ENCODE measurements around the gene PRM1. TPM values are rescaled to one million over a fixed set of nuclear protein-coding genes. Genes with fewer than 3 reads are reported as not detected.

Gene PRM1
- total RNA-seq, 2 donors from 2014 or later: not detected

DNA sequence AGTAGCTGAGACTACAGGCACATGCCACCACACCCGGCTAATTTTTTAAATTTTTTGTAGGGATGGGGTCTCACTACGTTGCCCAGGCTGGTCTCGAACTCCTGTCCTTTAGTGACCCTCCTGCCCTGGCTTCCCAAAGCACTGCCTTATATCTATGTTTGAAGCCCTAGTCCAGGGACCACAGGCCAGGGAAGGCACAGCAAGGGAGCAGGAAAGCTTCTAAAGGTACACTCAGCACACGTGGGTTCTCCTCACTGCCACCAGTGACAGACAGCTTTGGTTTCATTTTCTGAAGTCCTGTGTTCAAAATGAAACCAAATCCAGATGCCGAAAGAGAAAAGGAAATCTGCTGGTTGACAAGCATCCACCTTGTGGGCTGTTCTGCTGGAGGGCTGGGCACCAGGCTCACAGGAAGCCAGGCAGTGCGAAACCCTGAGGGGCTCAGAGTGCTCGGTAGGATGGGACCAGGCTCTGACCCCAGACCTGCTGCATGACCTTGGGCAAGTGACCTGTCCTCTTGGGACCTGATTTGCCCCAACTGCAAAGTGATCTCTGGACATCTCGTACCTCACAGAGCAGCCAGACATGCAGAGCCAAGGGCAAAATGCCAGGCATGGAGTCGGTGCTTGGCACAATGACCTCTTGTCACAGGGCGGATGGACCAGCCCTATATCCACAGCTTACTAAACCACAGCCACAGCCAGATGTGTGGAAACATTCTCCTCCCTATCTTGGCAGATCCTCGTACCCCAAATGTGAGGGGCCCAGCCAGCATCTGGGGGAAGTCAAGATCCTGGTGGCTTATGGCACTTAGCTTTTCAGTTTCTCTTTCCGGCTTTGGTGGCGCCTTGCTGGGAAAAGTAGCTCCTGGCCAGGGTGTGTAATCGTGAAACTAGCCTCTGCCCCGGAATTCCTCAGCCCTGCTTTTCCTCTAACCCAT lies 22.3 kb downstream of the PRM1 start:
- DNase-seq: peak; percentile 71
- ATAC-seq: no peak
- intact Hi-C loops (cut with DNase I): loop anchor here (5.0 to 10.0 kb wide), 4 partner anchors 84 to 287 kb away; no protein-coding TSS in a partner anchor

- intact Hi-C loops (cut with DNase I): loop anchor here (2.0 to 10.0 kb wide), 6 partner anchors 83 to 287 kb away; no protein-coding TSS in a partner anchor
- DNase-seq: peak; percentile 79
- ATAC-seq: peak; percentile 50 to 72
These were observed 23.8 kb downstream of the PRM1 start for GRCh38 chr16:11257131-11257938.

DNA sequence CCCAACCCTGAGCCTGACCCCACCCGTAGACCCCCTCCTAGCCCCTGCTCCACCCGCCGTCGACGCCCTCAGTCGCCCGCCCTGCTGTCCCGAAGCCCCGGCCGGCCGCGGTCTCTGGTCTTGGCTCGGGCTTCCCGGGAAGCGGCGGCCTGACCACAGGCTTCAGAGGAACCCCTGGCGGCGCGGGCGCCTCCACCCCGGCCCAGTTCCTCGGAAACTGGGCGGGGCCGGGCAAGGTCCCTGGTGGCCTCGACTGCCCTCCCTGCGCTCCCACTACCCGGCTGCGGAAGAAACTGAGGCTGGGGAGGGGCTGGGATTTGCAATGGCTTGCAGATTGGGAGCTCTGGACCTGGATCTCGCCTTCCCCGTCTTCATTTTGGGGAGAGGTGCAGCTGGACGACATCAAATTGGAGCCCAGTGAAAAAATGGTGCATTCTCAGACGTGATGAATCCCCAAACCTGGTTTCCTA lies 24.4 kb downstream of the PRM1 start:
- DNase-seq (peak; percentile 68), ATAC-seq (peak; percentile 38 to 58)
- intact Hi-C loops (cut with DNase I): loop anchor here (2.0 to 10.0 kb wide), 6 partner anchors 82 to 286 kb away; no protein-coding TSS in a partner anchor

DNA sequence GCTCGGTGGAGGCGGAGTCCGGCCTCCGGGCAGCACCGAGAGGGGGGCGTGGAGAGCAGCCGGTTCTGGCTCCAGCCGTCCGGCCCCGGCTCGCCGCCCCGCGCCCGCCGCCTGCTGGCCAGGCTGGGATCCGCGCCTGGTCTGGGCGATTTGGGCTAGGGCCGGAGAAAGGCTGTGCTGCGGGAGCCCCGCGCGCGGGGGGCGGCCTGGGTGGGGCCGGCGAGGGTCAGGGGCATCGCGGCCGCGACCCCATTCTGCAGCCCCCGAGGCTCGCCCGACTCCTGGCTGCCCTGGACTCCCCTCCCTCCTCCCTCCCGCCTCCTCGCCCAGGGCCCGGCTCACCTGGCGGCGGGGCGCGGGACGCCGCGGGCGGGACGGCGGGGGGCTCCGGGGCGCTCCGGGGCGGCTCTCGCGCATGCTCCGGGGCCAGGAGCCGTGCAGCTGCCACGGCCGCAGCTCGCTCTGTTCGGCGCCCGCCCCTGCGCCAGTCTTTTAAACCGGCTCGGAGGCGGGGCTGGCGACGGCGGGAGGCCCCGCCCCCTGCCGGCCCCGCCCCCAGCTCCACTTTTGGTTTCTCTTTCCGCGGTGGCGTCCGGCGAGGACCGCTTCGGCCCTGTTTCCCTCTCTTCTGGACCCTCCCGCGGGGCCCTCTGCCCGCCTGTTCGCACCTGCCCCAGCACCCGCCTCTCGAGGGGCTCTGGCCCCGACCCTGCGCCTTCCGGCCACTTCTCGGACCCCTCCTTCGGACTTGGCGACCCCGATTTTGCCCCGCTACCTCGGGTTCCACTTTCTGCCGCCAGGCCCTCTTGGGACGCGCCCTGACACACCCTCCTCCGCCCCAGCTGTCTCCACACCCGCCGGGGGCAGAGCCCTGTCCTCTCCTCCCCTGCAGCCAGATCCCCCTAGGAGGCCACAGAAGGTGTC lies 25.1 kb downstream of the PRM1 start, which contains the start of gene SOCS1:
Gene SOCS1 (minus strand): TSS at position 468 of the 924 bp plus-strand sequence. CDS start 726 bp downstream, outside the sequence.
- ATAC-seq (peak; percentile 83 to 84), DNase-seq (peak; percentile 87)
- intact Hi-C loops (cut with DNase I): loop anchor here (2.0 to 10.0 kb wide), 6 partner anchors 81 to 285 kb away; no protein-coding TSS in a partner anchor

GRCh38 chr16:11254913-11255736 lies 26.0 kb downstream of the PRM1 start:
- intact Hi-C loops (cut with DNase I): loop anchor here (5.0 to 10.0 kb wide), 4 partner anchors 80 to 283 kb away; no protein-coding TSS in a partner anchor
- peak; percentile 55 for DNase-seq
- ATAC-seq: peak; percentile 1 to 5

DNA sequence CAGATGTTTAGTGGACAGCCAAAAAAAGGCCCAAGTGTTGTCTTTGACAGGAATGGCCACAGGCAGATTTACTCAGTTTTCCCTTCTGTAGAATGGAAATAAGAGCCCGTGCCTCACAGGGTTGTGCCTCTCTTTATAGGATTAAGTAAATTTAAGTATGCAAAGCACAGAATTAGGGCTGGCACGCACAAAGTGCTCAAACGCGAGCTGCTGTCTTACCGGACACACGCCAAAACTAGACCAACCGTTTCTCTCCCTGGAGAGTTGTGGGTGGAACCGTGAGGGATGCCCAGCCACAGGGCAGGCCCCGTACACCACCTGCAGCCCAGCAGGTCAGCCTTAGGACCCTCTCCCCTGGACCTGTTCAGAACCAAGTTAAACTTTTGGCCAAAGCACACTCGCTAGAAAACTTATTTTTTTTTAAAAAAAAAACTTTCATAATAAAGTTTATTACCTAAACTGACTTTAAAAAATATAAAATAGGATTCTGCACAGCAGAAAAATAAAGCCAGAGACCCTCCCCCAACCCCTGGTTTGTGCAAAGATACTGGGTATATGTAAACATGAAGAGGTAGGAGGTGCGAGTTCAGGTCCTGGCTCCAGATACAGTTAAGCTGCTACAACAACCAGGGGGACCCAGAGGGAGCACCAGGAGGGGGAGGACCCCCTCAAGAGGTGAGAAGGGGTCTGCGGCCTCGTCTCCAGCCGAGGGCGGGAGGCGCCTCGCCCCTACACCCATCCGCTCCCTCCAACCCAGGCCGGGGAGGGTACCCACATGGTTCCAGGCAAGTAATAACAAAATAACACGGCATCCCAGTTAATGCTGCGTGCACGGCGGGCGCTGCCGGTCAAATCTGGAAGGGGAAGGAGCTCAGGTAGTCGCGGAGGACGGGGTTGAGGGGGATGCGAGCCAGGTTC lies 26.9 kb downstream of the PRM1 start:
- ATAC-seq (no peak), DNase-seq (no peak)
- intact Hi-C loops (cut with DNase I): loop anchor here (10.0 kb wide), 3 partner anchors 79 to 119 kb away; no protein-coding TSS in a partner anchor

GRCh38 chr16:11253009-11253994 lies 27.8 kb downstream of the PRM1 start:
- intact Hi-C loops (cut with DNase I): loop anchor here (10.0 kb wide), 3 partner anchors 79 to 119 kb away; no protein-coding TSS in a partner anchor
- DNase-seq (no peak), ATAC-seq (no peak)

- ATAC-seq (no peak), DNase-seq (no peak)
- intact Hi-C loops (cut with DNase I): loop anchor here (10.0 kb wide), 3 partner anchors 78 to 118 kb away; no protein-coding TSS in a partner anchor
These were observed 28.6 kb downstream of the PRM1 start for GRCh38 chr16:11252482-11252931.

GRCh38 chr16:11251525-11252481 lies 29.3 kb downstream of the PRM1 start:
- intact Hi-C loops (cut with DNase I): loop anchor here (10.0 kb wide), 3 partner anchors 77 to 117 kb away; no protein-coding TSS in a partner anchor
- DNase-seq: no peak
- ATAC-seq: no peak

- intact Hi-C loops (cut with DNase I): loop anchor here (10.0 kb wide), 3 partner anchors 76 to 116 kb away; no protein-coding TSS in a partner anchor
- no peak for ATAC-seq
- DNase-seq: no peak
These were observed 30.2 kb downstream of the PRM1 start for GRCh38 chr16:11250786-11251524.

- DNase-seq (no peak), ATAC-seq (no peak)
- intact Hi-C loops (cut with DNase I): loop anchor here (10.0 kb wide), 3 partner anchors 75 to 115 kb away; no protein-coding TSS in a partner anchor
These were observed 30.9 kb downstream of the PRM1 start for GRCh38 chr16:11250091-11250785.

All from left cardiac atrium (tissue), 4 donors.